ENCODE results near the gene LTBP2.

The LTBP2 gene

GRCh38 chr14:74554742-74555362, 57.2 kb downstream of the LTBP2 start:
- no peak for DNase-seq (ENCODE audit: low read depth in 1 of 2, low spot score in 1 of 2)
- in situ Hi-C loops (cut with HindIII; ENCODE audit: low pct_unique_long_range_greater_than_20kb, low sequenced_read_pairs): no loop called here
- TF ChIP-seq JUND (IDR thresholded peaks at IDR 0.05; ENCODE audit: low read depth): no peak

DNA sequence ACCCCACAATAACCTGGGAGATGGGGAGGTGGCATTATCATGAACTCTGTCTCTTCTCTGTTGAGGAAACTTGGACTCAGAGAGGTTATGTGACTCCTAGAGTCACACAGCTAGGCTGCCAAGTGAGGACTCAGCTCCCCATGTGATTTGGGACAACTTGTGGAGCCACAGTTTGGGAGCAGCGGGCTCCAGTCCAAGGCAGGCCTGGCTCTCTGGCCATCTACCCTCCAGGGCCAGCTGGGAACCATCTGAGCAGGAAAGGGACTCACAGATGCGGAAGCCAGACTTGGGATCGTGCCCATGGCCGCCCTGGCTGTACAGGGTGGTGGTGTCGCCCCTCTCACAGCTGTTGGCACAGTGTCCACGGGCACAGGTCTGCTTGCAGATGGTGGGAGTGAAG, 59.4 kb downstream of the LTBP2 start:
- DNase-seq (ENCODE audit: low read depth in 1 of 2, low spot score in 1 of 2): no peak
- TF ChIP-seq JUND (IDR thresholded peaks at IDR 0.05; ENCODE audit: low read depth): no peak
- in situ Hi-C loops (cut with HindIII; ENCODE audit: low pct_unique_long_range_greater_than_20kb, low sequenced_read_pairs): no loop called here

- TF ChIP-seq JUND (IDR thresholded peaks at IDR 0.05; ENCODE audit: low read depth): no peak
- in situ Hi-C loops (cut with HindIII; ENCODE audit: low pct_unique_long_range_greater_than_20kb, low sequenced_read_pairs): no loop called here
Observed at GRCh38 chr14:74551431-74552371, 60.3 kb downstream of the LTBP2 start.

DNA sequence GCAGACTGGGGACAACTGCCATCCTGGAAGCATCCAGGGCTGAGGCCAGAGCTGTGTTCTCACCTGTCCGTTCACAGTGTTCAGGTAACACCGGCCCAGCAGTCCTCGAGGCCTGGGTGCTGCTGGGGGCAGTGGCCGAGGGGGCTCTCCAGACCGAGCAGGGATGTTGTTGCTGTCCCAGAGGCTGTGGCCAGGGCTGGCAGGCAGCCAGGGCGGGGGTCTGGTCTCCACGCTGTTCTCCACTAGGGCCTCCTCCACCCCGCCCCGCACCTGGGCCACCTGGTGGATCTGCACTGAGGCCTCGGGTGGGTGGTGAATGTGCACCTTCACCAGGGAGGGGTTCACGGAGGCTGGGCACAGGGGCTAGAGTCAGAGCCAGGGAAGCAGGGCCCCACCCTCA, 61.0 kb downstream of the LTBP2 start:
- TF ChIP-seq JUND (IDR thresholded peaks at IDR 0.05; ENCODE audit: low read depth): no peak
- DNase-seq (ENCODE audit: low read depth in 1 of 2, low spot score in 1 of 2): no peak
- in situ Hi-C loops (cut with HindIII; ENCODE audit: low pct_unique_long_range_greater_than_20kb, low sequenced_read_pairs): no loop called here

More at GRCh38 chr14:74551431-74552371, 60.3 kb downstream of the LTBP2 start:
- DNase-seq (ENCODE audit: low read depth in 1 of 2, low spot score in 1 of 2): no peak

DNA sequence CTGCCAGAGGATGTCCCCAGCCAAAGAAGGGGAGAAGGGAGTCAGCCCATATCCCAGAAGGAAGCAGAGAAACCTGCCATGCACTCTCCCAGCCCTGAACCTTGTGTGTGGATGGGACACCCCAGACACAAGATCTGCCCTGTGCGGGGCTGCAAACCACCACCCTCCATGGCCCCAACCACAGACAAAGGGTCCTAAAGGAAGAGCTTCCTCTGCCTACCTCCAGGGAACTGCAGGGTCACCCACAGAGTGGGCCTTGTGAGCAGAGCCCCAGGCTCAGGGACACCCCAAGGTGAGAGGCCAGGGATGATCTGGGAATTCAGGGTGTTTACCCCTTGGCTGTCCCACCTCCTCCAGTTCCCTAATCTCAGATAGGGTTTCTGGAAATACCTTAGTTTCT, 62.0 kb downstream of the LTBP2 start:
- no peak for DNase-seq (ENCODE audit: low read depth in 1 of 2, low spot score in 1 of 2)
- TF ChIP-seq JUND (IDR thresholded peaks at IDR 0.05; ENCODE audit: low read depth): no peak
- in situ Hi-C loops (cut with HindIII; ENCODE audit: low pct_unique_long_range_greater_than_20kb, low sequenced_read_pairs): no loop called here

- peak; percentile 80 to 83 for DNase-seq (ENCODE audit: low read depth in 1 of 2, low spot score in 1 of 2)
- TF ChIP-seq JUND (IDR thresholded peaks at IDR 0.05; ENCODE audit: low read depth): no peak
- in situ Hi-C loops (cut with HindIII; ENCODE audit: low pct_unique_long_range_greater_than_20kb, low sequenced_read_pairs): no loop called here
Observed at GRCh38 chr14:74549588-74549987, 62.4 kb downstream of the LTBP2 start.

GRCh38 chr14:74548881-74549280, 63.2 kb downstream of the LTBP2 start:
- TF ChIP-seq JUND (IDR thresholded peaks at IDR 0.05; ENCODE audit: low read depth): no peak
- no peak for DNase-seq (ENCODE audit: low read depth in 1 of 2, low spot score in 1 of 2)
- in situ Hi-C loops (cut with HindIII; ENCODE audit: low pct_unique_long_range_greater_than_20kb, low sequenced_read_pairs): no loop called here

DNA sequence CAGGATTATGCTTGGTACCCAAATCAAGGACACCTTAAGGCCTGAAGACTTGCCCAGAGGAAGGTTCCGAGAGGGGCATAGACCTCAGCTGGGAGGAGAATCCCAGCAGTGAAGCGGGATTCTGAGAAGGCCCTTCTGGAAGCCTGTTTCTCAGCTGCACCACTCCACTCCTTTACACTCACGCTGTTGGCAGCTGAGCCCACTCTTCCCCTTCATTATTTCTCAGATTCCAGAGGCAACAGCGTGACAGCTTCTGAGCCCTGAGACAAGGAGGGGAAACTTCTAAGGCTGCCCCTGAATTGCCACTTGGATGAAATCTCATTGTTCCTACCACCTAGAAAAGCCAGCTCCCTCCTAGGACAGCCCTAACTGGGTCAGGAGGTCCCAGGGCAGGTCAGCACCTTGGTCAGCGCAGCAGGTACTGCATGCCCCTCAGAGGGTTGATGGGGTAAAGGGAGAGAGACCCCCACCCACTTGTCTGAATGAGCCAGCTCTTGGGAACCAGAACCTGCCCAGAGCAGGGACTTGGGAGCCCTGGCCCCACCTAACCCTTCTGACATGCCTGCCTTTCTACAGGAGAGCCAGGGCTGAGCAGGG, 64.6 kb downstream of the LTBP2 start:
- in situ Hi-C loops (cut with HindIII; ENCODE audit: low pct_unique_long_range_greater_than_20kb, low sequenced_read_pairs): no loop called here
- TF ChIP-seq JUND (IDR thresholded peaks at IDR 0.05; ENCODE audit: low read depth): no peak
- DNase-seq (ENCODE audit: low read depth in 1 of 2, low spot score in 1 of 2): no peak

GRCh38 chr14:74546416-74546815, 65.6 kb downstream of the LTBP2 start:
- no peak for DNase-seq (ENCODE audit: low read depth in 1 of 2, low spot score in 1 of 2)
- in situ Hi-C loops (cut with HindIII; ENCODE audit: low pct_unique_long_range_greater_than_20kb, low sequenced_read_pairs): no loop called here
- TF ChIP-seq JUND (IDR thresholded peaks at IDR 0.05; ENCODE audit: low read depth): no peak

GRCh38 chr14:74545386-74545785, 66.7 kb downstream of the LTBP2 start:
- no peak for DNase-seq (ENCODE audit: low read depth in 1 of 2, low spot score in 1 of 2)
- in situ Hi-C loops (cut with HindIII; ENCODE audit: low pct_unique_long_range_greater_than_20kb, low sequenced_read_pairs): no loop called here
- no peak for TF ChIP-seq JUND (IDR thresholded peaks at IDR 0.05; ENCODE audit: low read depth)

DNA sequence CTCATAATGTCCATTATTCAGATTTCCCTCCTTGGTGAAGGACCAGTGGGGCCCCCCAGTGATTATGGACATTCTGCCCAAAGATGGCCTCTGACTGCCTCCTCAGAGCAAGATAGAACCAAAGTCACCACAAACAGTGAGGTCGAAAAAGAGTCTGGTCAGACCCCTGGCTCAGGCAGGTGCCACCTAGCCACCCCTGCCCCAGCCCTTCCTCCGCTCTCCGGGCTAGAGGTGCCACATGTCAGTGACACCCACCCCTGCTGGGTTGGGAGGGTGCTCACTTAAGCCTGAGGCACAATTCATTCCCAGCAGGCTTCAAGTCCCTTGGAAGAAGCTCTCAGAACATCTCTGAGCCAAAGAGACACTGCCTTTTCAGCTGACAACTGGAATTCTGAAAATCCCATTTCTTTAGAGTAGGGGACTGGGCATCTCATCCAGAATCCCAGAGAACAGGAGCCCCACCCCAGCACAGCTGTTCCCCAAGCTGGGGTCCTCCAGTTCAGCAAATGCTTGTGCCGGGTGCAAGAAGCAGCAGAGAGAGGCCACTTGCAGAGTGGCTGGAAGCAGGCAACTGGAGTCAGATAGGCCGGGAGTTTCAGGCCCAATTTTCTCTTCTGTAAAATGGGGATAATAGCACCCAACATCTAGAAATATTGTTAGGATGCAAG, 68.1 kb downstream of the LTBP2 start:
- in situ Hi-C loops (cut with HindIII; ENCODE audit: low pct_unique_long_range_greater_than_20kb, low sequenced_read_pairs): no loop called here
- no peak for TF ChIP-seq JUND (IDR thresholded peaks at IDR 0.05; ENCODE audit: low read depth)
- DNase-seq (ENCODE audit: low read depth in 1 of 2, low spot score in 1 of 2): no peak

GRCh38 chr14:74542056-74542685, 69.9 kb downstream of the LTBP2 start:
- in situ Hi-C loops (cut with HindIII; ENCODE audit: low pct_unique_long_range_greater_than_20kb, low sequenced_read_pairs): no loop called here
- no peak for TF ChIP-seq JUND (IDR thresholded peaks at IDR 0.05; ENCODE audit: low read depth)
- no peak for DNase-seq (ENCODE audit: low read depth in 1 of 2, low spot score in 1 of 2)

Data from T47D (cell line).